ENCODE data around the gene GPR84. TPM values are rescaled to one million over a fixed set of nuclear protein-coding genes. Genes with fewer than 3 reads are reported as not detected.
A peak's percentile ranks its signal among the peaks of the same experiment; 100 is the strongest.

Gene GPR84
- total and polyA plus RNA-seq, 4 experiments from 2014 or later = 0.36 TPM; not detected in 3

DNA sequence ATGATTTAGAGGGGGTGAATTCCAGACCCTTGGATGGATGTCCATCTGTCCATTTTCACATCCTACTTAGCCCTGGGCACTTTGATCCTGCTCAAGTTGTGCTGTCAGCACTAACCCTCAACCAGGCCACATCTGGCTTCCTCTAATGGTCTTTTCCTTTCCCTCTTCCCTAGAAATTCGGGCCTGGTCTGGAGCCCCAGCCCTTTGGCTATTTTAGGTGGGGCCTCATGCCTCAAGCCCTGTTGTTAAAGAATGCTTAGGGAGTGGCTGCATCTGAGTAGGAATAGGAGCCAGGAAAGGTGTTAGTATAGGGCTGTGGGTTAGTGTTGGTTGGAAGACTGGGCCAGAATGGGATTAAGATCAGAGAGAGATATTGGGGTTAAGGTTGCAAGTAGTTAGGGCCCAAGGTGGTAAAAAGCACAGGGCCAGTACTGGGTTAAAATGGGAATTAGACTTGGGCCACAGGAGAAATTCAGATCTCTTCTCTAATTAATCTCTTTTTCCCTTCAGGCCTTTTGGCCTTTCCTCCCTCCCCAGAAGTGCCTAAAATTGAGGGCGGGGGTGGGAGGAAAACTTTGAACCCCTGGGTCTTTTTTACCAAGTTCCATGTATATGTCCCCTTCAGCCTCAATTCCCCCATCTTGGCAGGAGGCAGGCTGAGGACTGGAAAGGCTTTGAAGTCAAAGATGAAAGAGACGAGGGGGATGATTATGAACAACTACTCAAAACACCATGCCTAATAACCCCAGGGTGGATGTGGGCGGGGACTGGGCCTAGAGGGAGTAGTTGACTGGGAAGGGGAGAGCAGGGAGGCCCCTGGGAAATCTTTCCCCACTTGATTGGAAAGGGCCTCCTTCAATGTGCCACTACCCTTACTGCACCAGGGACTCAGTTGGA is 24.2 kb upstream of the GPR84 start:
- no peak overlapping the region for H3K27ac ChIP-seq (ENCODE audit: low read depth, low read length)
- H3K9me3 Mint-ChIP-seq = no peaks in the 10 kb centered on the region

DNA sequence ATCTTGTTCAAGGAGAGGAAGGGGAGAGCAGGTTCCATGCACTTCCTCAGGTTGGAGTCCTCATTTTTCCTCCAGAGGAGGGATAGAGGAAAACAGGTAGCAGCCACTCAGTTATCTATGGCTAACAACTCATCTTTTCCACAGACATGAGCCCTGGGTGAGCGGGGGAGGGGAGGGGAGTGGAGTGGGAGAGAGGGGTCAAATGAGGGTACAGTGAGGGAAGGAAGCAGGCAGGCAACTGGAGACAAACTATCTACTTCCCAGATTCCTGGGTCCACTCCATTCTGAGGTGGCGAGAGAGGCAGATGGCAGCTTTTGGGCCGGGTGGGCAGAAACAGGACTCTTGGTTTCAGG is 22.8 kb upstream of the GPR84 start:
- Mint-ChIP-seq H3K9me3 (no peaks in the 10 kb centered on the region), H3K27ac (peak overlapping the region in 3 of 7 donors; percentile 31 to 32 (median 32)), H3K36me3 (peaks cover 4% of the 10 kb centered on the region in 2 donors), H3K27me3 (no peaks in the 10 kb centered on the region), H3K4me1 (peaks cover 7 to 24% (median 14%) of the 10 kb centered on the region in 4 donors), H3K4me3 (no peak overlapping the region)
- Histone ChIP-seq H3K27me3 (ENCODE audit: insufficient read depth, low read length) (no peaks in the 10 kb centered on the region), H3K9me3 (ENCODE audit: control insufficient read depth in 1 of 2, low read length in 2 of 2) (no peaks in the 10 kb centered on the region), H3K36me3 (ENCODE audit: insufficient read depth, low read length) (no peaks in the 10 kb centered on the region), H3K4me3 (ENCODE audit: low read length in 2 of 2) (no peak overlapping the region), H3K27ac (ENCODE audit: low read depth, low read length) (no peak overlapping the region), H3K4me1 (ENCODE audit: insufficient read depth, low read length) (peaks cover 16% of the 10 kb centered on the region)
- intact Hi-C loops (cut with micrococcal nuclease) = no loop called here
- no peak for DNase-seq
- POLR2A ChIA-PET (ENCODE audit: partially characterized antibody) = interaction anchor here (1.0 kb wide), 1 partner anchor 18 kb away, joined by 3 read pairs; no protein-coding TSS in a partner anchor
- CTCF ChIA-PET (ENCODE audit: partially characterized antibody) = interaction anchor here (1.0 to 10.3 kb wide), 6 partner anchors 8 to 136 kb away, joined by 3 to 108 read pairs (median 4); no protein-coding TSS in a partner anchor

More for the DNA sequence above, 24.2 kb upstream of the GPR84 start:
- peak overlapping the region in 1 of 8 donors; percentile 16 for H3K4me3 Mint-ChIP-seq
- H3K27me3 Mint-ChIP-seq = no peaks in the 10 kb centered on the region
- Histone ChIP-seq H3K36me3 (ENCODE audit: insufficient read depth, low read length) (no peaks in the 10 kb centered on the region), H3K4me1 (ENCODE audit: insufficient read depth, low read length) (peaks cover 27% of the 10 kb centered on the region), H3K4me3 (ENCODE audit: low read length in 2 of 2) (no peak overlapping the region), H3K27me3 (ENCODE audit: insufficient read depth, low read length) (no peaks in the 10 kb centered on the region), H3K9me3 (ENCODE audit: control insufficient read depth in 1 of 2, low read length in 2 of 2) (no peaks in the 10 kb centered on the region)
- peaks cover 4% of the 10 kb centered on the region in 2 donors for H3K36me3 Mint-ChIP-seq
- H3K4me1 Mint-ChIP-seq = peaks cover 14 to 33% (median 15%) of the 10 kb centered on the region in 4 donors
- H3K27ac Mint-ChIP-seq = peak overlapping the region in 5 of 7 donors; percentile 3 to 91 (median 60)
- DNase-seq = no peak
- intact Hi-C loops (cut with micrococcal nuclease) = no loop called here
- ChIA-PET POLR2A (ENCODE audit: partially characterized antibody) (no interaction called here), CTCF (ENCODE audit: partially characterized antibody) (interaction anchor here (0.9 to 10.3 kb wide), 6 partner anchors 9 to 51 kb away, joined by 3 to 108 read pairs (median 4); no protein-coding TSS in a partner anchor)

DNA sequence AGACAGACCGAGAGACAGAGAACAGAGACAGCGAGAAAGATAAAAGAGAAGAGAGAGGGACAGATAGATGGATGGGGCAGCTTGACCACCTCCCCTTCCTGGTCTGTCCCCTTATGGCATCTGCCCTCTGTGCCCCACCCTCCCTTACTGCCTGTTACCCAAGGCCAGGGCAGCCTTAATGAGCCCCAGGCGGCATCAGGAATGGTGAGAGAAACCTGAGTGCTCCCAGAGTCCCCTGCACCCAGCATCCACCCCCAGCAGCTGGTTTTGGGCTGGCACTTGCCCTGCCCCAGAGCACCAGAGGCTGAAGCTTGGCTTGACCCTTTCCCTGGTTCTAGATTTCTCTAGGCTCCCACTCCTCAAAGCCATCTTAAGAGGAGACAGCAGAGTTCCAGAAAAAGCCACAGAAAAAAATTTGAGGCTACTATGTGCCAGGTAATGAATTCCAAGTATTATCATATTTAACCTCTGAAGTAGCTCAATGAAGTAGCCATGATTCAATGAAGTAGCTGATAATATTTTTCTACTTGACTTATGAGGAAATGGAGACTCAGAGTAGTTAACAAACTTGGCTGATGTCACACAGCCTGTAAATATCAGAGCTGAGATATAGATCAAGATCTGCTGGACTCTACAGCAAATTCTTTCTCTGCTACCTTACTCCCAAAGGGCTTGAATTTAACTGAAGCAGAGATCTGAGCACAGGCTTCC is 22.3 kb upstream of the GPR84 start:
- Histone ChIP-seq H3K4me3 (ENCODE audit: low read length in 2 of 2) (no peak overlapping the region), H3K36me3 (ENCODE audit: insufficient read depth, low read length) (no peaks in the 10 kb centered on the region), H3K4me1 (ENCODE audit: insufficient read depth, low read length) (peaks cover 11% of the 10 kb centered on the region), H3K27ac (ENCODE audit: low read depth, low read length) (no peak overlapping the region), H3K9me3 (ENCODE audit: control insufficient read depth in 1 of 2, low read length in 2 of 2) (no peaks in the 10 kb centered on the region), H3K27me3 (ENCODE audit: insufficient read depth, low read length) (no peaks in the 10 kb centered on the region)
- POLR2A ChIA-PET (ENCODE audit: partially characterized antibody) = interaction anchor here (1.0 kb wide), 1 partner anchor 18 kb away, joined by 3 read pairs; no protein-coding TSS in a partner anchor
- CTCF ChIA-PET (ENCODE audit: partially characterized antibody) = interaction anchor here (0.8 to 10.3 kb wide), 7 partner anchors 7 to 135 kb away, joined by 3 to 108 read pairs (median 4); no protein-coding TSS in a partner anchor
- peaks cover 2 to 19% (median 9%) of the 10 kb centered on the region in 4 donors for H3K4me1 Mint-ChIP-seq
- no peaks in the 10 kb centered on the region for H3K27me3 Mint-ChIP-seq
- DNase-seq = no peak
- H3K4me3 Mint-ChIP-seq = no peak overlapping the region
- intact Hi-C loops (cut with micrococcal nuclease) = no loop called here
- no peaks in the 10 kb centered on the region for H3K36me3 Mint-ChIP-seq
- peak overlapping the region in 4 of 7 donors; percentile 31 to 50 (median 32) for H3K27ac Mint-ChIP-seq
- no peaks in the 10 kb centered on the region for H3K9me3 Mint-ChIP-seq

DNA sequence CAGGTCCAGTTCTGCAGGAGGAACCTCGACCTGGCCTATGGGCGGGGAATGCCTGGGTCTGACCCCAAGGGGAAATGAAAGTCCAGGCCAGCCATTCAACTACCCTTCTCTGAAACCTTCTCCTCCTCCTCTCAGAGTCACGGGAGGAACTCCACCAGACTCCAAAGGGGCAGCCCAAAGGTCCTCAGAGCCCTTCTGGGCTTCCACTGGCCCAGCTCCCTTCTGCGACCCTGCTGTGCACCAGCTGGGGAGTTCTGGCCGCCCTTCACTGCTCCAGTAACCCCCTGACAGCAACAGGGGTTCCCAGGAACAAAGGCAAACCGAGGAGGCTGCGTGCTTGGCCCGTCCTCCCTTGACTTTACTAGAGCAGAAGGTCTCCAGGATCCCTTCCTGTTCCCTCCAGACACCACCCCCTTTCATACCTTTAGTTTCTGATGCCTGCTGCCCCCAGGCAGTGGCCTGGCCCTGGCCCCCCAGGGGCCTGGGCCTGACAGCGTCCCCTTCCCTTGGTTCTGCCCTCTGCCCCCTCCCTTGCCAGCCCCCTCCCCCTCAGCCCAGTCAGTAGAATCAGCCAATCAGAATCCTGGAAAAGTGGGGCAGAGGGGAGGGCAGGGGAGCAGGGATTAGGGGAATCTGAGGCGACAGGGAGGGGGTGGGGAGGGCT is 21.1 kb upstream of the GPR84 start:
- intact Hi-C loops (cut with micrococcal nuclease) = no loop called here
- Histone ChIP-seq H3K27ac (ENCODE audit: low read depth, low read length) (no peak overlapping the region), H3K4me3 (ENCODE audit: low read length in 2 of 2) (no peak overlapping the region), H3K4me1 (ENCODE audit: insufficient read depth, low read length) (peaks cover 6% of the 10 kb centered on the region), H3K36me3 (ENCODE audit: insufficient read depth, low read length) (no peaks in the 10 kb centered on the region), H3K27me3 (ENCODE audit: insufficient read depth, low read length) (no peaks in the 10 kb centered on the region), H3K9me3 (ENCODE audit: control insufficient read depth in 1 of 2, low read length in 2 of 2) (no peaks in the 10 kb centered on the region)
- Mint-ChIP-seq H3K36me3 (no peaks in the 10 kb centered on the region), H3K4me3 (no peak overlapping the region), H3K27me3 (no peaks in the 10 kb centered on the region), H3K4me1 (peaks cover 0 to 9% (median 8%) of the 10 kb centered on the region in 4 donors), H3K27ac (no peak overlapping the region), H3K9me3 (no peaks in the 10 kb centered on the region)
- DNase-seq = peak in 1 of 5 donors; percentile 16
- ChIA-PET CTCF (ENCODE audit: partially characterized antibody) (interaction anchor here (10.3 kb wide), 1 partner anchor 13 kb away, joined by 108 read pairs; no protein-coding TSS in a partner anchor), POLR2A (ENCODE audit: partially characterized antibody) (no interaction called here)

DNA sequence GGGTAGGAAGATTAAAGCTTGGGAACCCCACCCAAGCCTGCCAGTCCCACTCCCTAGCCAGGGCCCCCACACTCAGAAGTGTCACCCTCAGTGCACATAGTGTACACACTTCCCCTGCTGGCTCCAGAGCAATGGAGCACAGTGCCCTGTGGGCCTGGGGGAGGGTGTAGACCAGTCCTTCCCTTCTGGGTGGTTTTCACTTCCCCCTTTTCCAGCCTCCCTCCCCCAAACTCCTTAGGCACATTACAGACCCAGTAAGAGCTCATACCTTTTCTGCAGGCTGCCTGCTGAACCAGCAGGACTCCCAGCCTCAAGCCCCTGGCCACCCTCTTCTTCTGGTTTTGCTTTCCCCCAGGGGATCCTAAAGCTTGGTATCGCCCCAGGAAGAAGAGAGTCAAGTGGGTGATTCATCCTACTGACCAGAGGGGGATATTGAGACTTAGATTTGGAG is 20.3 kb upstream of the GPR84 start, which contains the start of gene ZNF385A:
Gene ZNF385A, minus strand, starts transcription at position 143 of the 451 bp plus-strand sequence. CDS start 219 bp downstream, outside the sequence.
- Mint-ChIP-seq H3K27me3 (no peaks in the 10 kb centered on the region), H3K4me3 (no peak within 1 kb of the TSS), H3K4me1 (peaks cover 2 to 7% (median 5%) of the 10 kb centered on the region in 4 donors), H3K27ac (peak within 1 kb of the TSS in 1 of 7 donors; percentile 57), H3K36me3 (no peaks in the 10 kb centered on the region), H3K9me3 (no peaks in the 10 kb centered on the region)
- Histone ChIP-seq H3K36me3 (ENCODE audit: insufficient read depth, low read length) (no peaks in the 10 kb centered on the region), H3K4me3 (ENCODE audit: low read length in 2 of 2) (no peak within 1 kb of the TSS), H3K27ac (ENCODE audit: low read depth, low read length) (no peak within 1 kb of the TSS), H3K4me1 (ENCODE audit: insufficient read depth, low read length) (no peaks in the 10 kb centered on the region), H3K27me3 (ENCODE audit: insufficient read depth, low read length) (no peaks in the 10 kb centered on the region), H3K9me3 (ENCODE audit: control insufficient read depth in 1 of 2, low read length in 2 of 2) (no peaks in the 10 kb centered on the region)
- DNase-seq = peak in 1 of 5 donors; percentile 5
- POLR2A ChIA-PET (ENCODE audit: partially characterized antibody) = no interaction called here
- CTCF ChIA-PET (ENCODE audit: partially characterized antibody) = interaction anchor here (10.3 kb wide), 1 partner anchor 14 kb away, joined by 108 read pairs; no protein-coding TSS in a partner anchor
- intact Hi-C loops (cut with micrococcal nuclease) = no loop called here

DNA sequence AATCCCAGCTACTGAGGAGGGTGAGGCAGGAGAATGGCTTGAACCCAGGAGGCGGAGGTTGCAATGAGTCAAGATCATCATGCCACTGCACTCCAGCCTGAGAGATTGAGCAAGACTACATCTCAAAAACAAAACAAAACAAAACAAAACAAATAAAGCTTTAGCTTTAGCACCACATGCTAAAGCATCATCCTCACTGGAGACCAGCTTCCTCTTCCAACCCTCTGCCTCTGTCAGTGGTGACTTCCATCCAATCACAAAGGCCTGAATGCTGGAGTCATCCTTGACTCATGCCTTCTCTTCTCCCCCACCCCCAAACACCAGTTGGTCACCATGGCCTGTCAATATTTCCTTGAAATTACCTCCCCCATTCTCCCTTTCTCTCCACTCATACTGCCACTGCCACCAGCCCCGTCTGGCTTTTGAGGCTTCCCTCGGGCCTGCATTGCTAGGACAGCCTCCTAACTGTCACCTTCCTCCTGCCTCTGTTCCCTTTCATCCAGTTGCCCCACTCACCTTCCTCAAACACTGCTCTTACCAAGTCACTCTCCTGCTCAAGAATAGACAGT is 18.8 kb upstream of the GPR84 start:
- Mint-ChIP-seq H3K36me3 (no peaks in the 10 kb centered on the region), H3K27ac (no peak overlapping the region), H3K27me3 (no peaks in the 10 kb centered on the region), H3K9me3 (no peaks in the 10 kb centered on the region), H3K4me3 (no peak overlapping the region), H3K4me1 (peaks cover 4 to 7% (median 6%) of the 10 kb centered on the region in 4 donors)
- Histone ChIP-seq H3K36me3 (ENCODE audit: insufficient read depth, low read length) (no peaks in the 10 kb centered on the region), H3K4me3 (ENCODE audit: low read length in 2 of 2) (no peak overlapping the region), H3K4me1 (ENCODE audit: insufficient read depth, low read length) (peaks cover 4% of the 10 kb centered on the region), H3K27ac (ENCODE audit: low read depth, low read length) (no peak overlapping the region), H3K27me3 (ENCODE audit: insufficient read depth, low read length) (no peaks in the 10 kb centered on the region), H3K9me3 (ENCODE audit: control insufficient read depth in 1 of 2, low read length in 2 of 2) (no peaks in the 10 kb centered on the region)
- DNase-seq = no peak
- intact Hi-C loops (cut with micrococcal nuclease) = no loop called here
- POLR2A ChIA-PET (ENCODE audit: partially characterized antibody) = interaction anchor here (0.6 kb wide), 1 partner anchor 341 kb away, joined by 3 read pairs; no protein-coding TSS in a partner anchor
- CTCF ChIA-PET (ENCODE audit: partially characterized antibody) = interaction anchor here (1.1 to 10.3 kb wide), 6 partner anchors 12 to 131 kb away, joined by 3 to 108 read pairs (median 20); no protein-coding TSS in a partner anchor
